ENCODE data around the gene ZNF598. TPM values are rescaled to one million over a fixed set of nuclear protein-coding genes. Genes with fewer than 3 reads are reported as not detected.

The ZNF598 gene
- total RNA-seq, 1 experiment from 2014 or later = 44.4 TPM

DNA sequence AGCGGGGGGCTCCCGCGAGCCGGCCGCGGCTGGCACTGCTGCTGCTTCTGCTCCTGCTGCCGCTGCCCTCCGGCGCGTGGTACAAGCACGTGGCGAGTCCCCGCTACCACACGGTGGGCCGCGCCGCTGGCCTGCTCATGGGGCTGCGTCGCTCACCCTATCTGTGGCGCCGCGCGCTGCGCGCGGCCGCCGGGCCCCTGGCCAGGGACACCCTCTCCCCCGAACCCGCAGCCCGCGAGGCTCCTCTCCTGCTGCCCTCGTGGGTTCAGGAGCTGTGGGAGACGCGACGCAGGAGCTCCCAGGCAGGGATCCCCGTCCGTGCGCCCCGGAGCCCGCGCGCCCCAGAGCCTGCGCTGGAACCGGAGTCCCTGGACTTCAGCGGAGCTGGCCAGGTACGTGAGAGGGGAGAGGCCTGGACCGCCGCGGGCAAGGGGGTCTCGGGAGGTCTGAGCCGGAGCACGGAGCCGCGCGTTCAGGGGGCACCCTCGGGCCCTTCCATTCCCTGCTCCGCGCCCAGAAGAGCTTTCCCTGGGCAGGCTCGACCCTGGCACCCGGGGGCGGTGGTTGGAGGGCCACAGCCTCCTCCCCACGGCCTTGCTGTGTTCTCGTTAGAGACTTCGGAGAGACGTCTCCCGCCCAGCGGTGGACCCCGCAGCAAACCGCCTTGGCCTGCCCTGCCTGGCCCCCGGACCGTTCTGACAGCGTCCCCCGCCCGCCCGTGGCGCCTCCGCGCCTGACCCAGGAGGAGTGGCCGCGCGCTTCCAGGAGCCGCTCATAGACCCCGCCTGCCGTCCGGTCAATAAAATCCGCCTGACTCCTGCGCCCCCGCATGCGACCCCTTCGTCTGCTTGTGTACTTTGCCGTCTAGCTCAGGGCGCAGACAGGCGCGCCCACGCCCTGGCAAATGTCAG is 10.6 kb upstream of the ZNF598 start:
- Histone ChIP-seq H3K9ac (ENCODE audit: low read length) (no peak overlapping the region), H3F3A (ENCODE audit: low read length, unreplicated experiment) (no peaks in the 10 kb centered on the region), H3K9me2 (replicated peaks; ENCODE audit: low read length) (no peaks in the 10 kb centered on the region), H2AFZ (ENCODE audit: low read length) (peak overlapping the region; percentile 26; the same call in 1 of the 2 replicates), H3K79me2 (ENCODE audit: low read length) (no peaks in the 10 kb centered on the region), H3K27ac (ENCODE audit: low read length) (no peak overlapping the region), H3K4me3 (ENCODE audit: low read length) (peak overlapping the region; percentile 49), H3K27me3 (ENCODE audit: low read length) (no peaks in the 10 kb centered on the region; the same call in 1 of the 2 replicates), H3K4me2 (ENCODE audit: low read length) (peak overlapping the region; percentile 64), H3K36me3 (ENCODE audit: low read depth, low read length) (no peaks in the 10 kb centered on the region), H3K9me3 (ENCODE audit: low read length) (no peaks in the 10 kb centered on the region), H3K4me1 (ENCODE audit: insufficient read depth, low read length) (peaks cover 19% of the 10 kb centered on the region), H4K20me1 (ENCODE audit: low read length) (no peaks in the 10 kb centered on the region)
- CTCF ChIA-PET = no interaction called here
- ATAC-seq (no peak), DNase-seq (no peak)
- intact Hi-C loops (cut with micrococcal nuclease) = no loop called here
- POLR2A ChIA-PET (ENCODE audit: unreplicated experiment) = no interaction called here
- BruUV-seq (replicated peaks) = no TSS peak
- TF ChIP-seq, protein P1, sequence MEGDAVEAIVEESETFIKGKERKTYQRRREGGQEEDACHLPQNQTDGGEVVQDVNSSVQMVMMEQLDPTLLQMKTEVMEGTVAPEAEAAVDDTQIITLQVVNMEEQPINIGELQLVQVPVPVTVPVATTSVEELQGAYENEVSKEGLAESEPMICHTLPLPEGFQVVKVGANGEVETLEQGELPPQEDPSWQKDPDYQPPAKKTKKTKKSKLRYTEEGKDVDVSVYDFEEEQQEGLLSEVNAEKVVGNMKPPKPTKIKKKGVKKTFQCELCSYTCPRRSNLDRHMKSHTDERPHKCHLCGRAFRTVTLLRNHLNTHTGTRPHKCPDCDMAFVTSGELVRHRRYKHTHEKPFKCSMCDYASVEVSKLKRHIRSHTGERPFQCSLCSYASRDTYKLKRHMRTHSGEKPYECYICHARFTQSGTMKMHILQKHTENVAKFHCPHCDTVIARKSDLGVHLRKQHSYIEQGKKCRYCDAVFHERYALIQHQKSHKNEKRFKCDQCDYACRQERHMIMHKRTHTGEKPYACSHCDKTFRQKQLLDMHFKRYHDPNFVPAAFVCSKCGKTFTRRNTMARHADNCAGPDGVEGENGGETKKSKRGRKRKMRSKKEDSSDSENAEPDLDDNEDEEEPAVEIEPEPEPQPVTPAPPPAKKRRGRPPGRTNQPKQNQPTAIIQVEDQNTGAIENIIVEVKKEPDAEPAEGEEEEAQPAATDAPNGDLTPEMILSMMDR (conservative IDR thresholded peaks at IDR 0.05; ENCODE audit: low read depth, low read length) = no peak
- TF ChIP-seq EZH2 (IDR thresholded peaks at IDR 0.05; ENCODE audit: low read length, unreplicated experiment) = no peak
- TF ChIP-seq EZH2phosphoT487 (IDR thresholded peaks at IDR 0.05; ENCODE audit: borderline replicate concordance, low read length) = no peak

DNA sequence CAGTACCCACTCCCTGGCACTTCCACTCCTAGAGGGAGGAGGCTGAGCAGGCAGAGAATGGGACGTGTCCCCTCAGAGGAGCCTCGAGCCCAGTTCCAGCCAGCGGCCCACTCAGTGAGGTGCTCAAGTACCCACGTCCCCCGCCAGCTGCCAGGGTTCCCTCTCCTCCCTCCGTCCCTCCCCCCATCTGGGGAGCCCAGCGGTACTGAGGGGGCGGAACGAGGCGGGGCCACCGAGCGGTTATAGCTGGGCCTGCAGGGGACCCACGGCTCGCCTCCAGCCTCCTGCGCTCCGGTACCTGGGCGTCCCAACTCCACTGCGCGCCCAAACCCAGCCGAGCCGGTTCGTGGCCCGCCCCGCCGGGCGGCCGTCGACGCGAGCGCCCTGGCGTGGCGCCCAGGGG is 9.9 kb upstream of the ZNF598 start, which contains the start of gene NPW:
Gene NPW, plus strand, starts transcription at position 268 of the 403 bp plus-strand sequence.
- TF ChIP-seq EZH2phosphoT487 (IDR thresholded peaks at IDR 0.05; ENCODE audit: borderline replicate concordance, low read length) (no peak), EZH2 (IDR thresholded peaks at IDR 0.05; ENCODE audit: low read length, unreplicated experiment) (no peak)
- TF ChIP-seq, protein P1 (conservative IDR thresholded peaks at IDR 0.05; ENCODE audit: low read depth, low read length) = no peak
- DNase-seq (no peak), ATAC-seq (no peak)
- H3K27me3 ChIP-seq (ENCODE audit: low read length) = no peaks in the 10 kb centered on the region; the same call in 1 of the 2 replicates
- ChIA-PET CTCF (no interaction called here), POLR2A (ENCODE audit: unreplicated experiment) (no interaction called here)
- peak within 1 kb of the TSS; percentile 26; the same call in 1 of the 2 replicates for H2AFZ ChIP-seq (ENCODE audit: low read length)
- H3K4me1 ChIP-seq (ENCODE audit: insufficient read depth, low read length) = peaks cover 24% of the 10 kb centered on the region
- H3K36me3 ChIP-seq (ENCODE audit: low read depth, low read length) = no peaks in the 10 kb centered on the region
- no peak within 1 kb of the TSS for H3K9ac ChIP-seq (ENCODE audit: low read length)
- no peaks in the 10 kb centered on the region for H3F3A ChIP-seq (ENCODE audit: low read length, unreplicated experiment)
- no peaks in the 10 kb centered on the region for H3K9me2 ChIP-seq (replicated peaks; ENCODE audit: low read length)
- H3K79me2 ChIP-seq (ENCODE audit: low read length) = no peaks in the 10 kb centered on the region
- no peaks in the 10 kb centered on the region for H4K20me1 ChIP-seq (ENCODE audit: low read length)
- peak within 1 kb of the TSS; percentile 49 for H3K4me3 ChIP-seq (ENCODE audit: low read length)
- no TSS peak for BruUV-seq (replicated peaks)
- no peak within 1 kb of the TSS for H3K27ac ChIP-seq (ENCODE audit: low read length)
- no peaks in the 10 kb centered on the region for H3K9me3 ChIP-seq (ENCODE audit: low read length)
- intact Hi-C loops (cut with micrococcal nuclease) = no loop called here
- peak within 1 kb of the TSS; percentile 64 for H3K4me2 ChIP-seq (ENCODE audit: low read length)

Measured in PC-3 (cell line).